ENCODE measurements around the gene NCOA7. TPM values are rescaled to one million over a fixed set of nuclear protein-coding genes. Genes with fewer than 3 reads are reported as not detected.

NCOA7 gene
- polyA plus RNA-seq, 1 of the 3 experiments (the other 2 are of a cell fraction) = 16.3 TPM

- peak overlapping the region; percentile 86 to 97 for H3K27ac ChIP-seq (ENCODE audit: low read depth in 2 of 2, low read length in 1 of 2)
- H3K4me1 ChIP-seq (ENCODE audit: control insufficient read depth in 1 of 2, insufficient read depth in 2 of 2, low read depth in 1 of 2, low read length in 1 of 2) = peaks cover 37 to 44% of the 10 kb centered on the region in 2 experiments
- H2AFZ ChIP-seq (ENCODE audit: low read depth) = no peak overlapping the region
- H3K36me3 ChIP-seq (replicated peaks in 1 of 2; ENCODE audit: control insufficient read depth in 1 of 2, insufficient read depth in 2 of 2, low read length in 1 of 2) = peaks cover 5 to 6% of the 10 kb centered on the region in 2 experiments
- H3K9ac ChIP-seq = peak overlapping the region; percentile 86; the same call in 1 of the 2 replicates
- TF ChIP-seq JUND (IDR thresholded peaks at IDR 0.05) = no peak
- no peak for TF ChIP-seq RXRA (IDR thresholded peaks at IDR 0.05; ENCODE audit: borderline replicate concordance, low read depth)
- TF ChIP-seq REST (IDR thresholded peaks at IDR 0.05; ENCODE audit: low read depth, low read length) = no peak
- TF ChIP-seq GATA2 (CRISPR knock-in tag; IDR thresholded peaks at IDR 0.05) = no peak
- no peak for TF ChIP-seq EZH2phosphoT487 (IDR thresholded peaks at IDR 0.05; ENCODE audit: borderline replicate concordance, low read depth)
- no peak for TF ChIP-seq TAF1 (IDR thresholded peaks at IDR 0.05; ENCODE audit: borderline replicate concordance, low read depth, low read length)
- no peak for TF ChIP-seq ZBTB33 (IDR thresholded peaks at IDR 0.05; ENCODE audit: borderline replicate concordance, low read depth)
- TF ChIP-seq FOXM1 (IDR thresholded peaks at IDR 0.05; ENCODE audit: low read depth) = no peak
- no peak for TF ChIP-seq USF2 (IDR thresholded peaks at IDR 0.05; ENCODE audit: borderline replicate concordance, low read depth, low read length)
- no peak for TF ChIP-seq USF1 (IDR thresholded peaks at IDR 0.05; ENCODE audit: borderline replicate concordance, low read depth)
- no peak for TF ChIP-seq CHD2 (IDR thresholded peaks at IDR 0.05; ENCODE audit: low read length, partially characterized antibody)
- TF ChIP-seq MAX (IDR thresholded peaks at IDR 0.05; ENCODE audit: low read depth) = no peak
- TF ChIP-seq YY1 (IDR thresholded peaks at IDR 0.05; ENCODE audit: low read depth) = no peak
- TF ChIP-seq TEAD4 (IDR thresholded peaks at IDR 0.05; ENCODE audit: borderline replicate concordance, insufficient read depth) = no peak
- no peak for TF ChIP-seq NFIC (IDR thresholded peaks at IDR 0.05; ENCODE audit: borderline replicate concordance)
- no peak for TF ChIP-seq POLR2AphosphoS5 (IDR thresholded peaks at IDR 0.05; ENCODE audit: low read depth, low read length)
- TF ChIP-seq RAD21 (IDR thresholded peaks at IDR 0.05; ENCODE audit: low read length) = no peak
- no peak for TF ChIP-seq MXI1 (IDR thresholded peaks at IDR 0.05; ENCODE audit: low read depth, low read length)
- no peak for TF ChIP-seq FOXJ3 (CRISPR knock-in tag; IDR thresholded peaks at IDR 0.05)
- TF ChIP-seq GABPA (IDR thresholded peaks at IDR 0.05; ENCODE audit: low read depth) = no peak
- H3K27me3 ChIP-seq (ENCODE audit: insufficient read depth) = no peaks in the 10 kb centered on the region
- H3K9me3 ChIP-seq = no peaks in the 10 kb centered on the region
- ChIA-PET CTCF (interaction anchor here (0.6 to 4.7 kb wide), 40 partner anchors 10 to 219 kb away, joined by 3 to 65 read pairs (median 5); partner anchors contain the start of gene HINT3), POLR2A (interaction anchor here (2.3 to 4.0 kb wide), 3 partner anchors 11 to 165 kb away, joined by 14 to 61 read pairs (median 44); partner anchors contain the start of gene HINT3)
- no peaks in the 10 kb centered on the region for H4K20me1 ChIP-seq (ENCODE audit: insufficient read depth)
- WGBS (ENCODE audit: low lambda C conversion rate) = 39% methylated on average over 3 of the region's 3 CpGs
- peaks cover 47% of the 10 kb centered on the region for H3F3A ChIP-seq (replicated peaks; ENCODE audit: insufficient read depth)
- H3K79me2 ChIP-seq (ENCODE audit: insufficient read depth) = peaks cover 51% of the 10 kb centered on the region
- peak overlapping the region; percentile 67 to 92; a peak in 3 of 4 replicates for H3K4me3 ChIP-seq (ENCODE audit: low read depth in 2 of 2, low read length in 1 of 2)
- H3K9me2 ChIP-seq = no peaks in the 10 kb centered on the region
- no peak for DNase-seq
- H3K4me2 ChIP-seq = peak overlapping the region; percentile 95
Observed at GRCh38 chr6:125792172-125792571, 1.4 kb downstream of the NCOA7 start.

Measured in SK-N-SH (cell line).